ENCODE measurements around the gene PDZK1IP1. TPM values are rescaled to one million over a fixed set of nuclear protein-coding genes. Genes with fewer than 3 reads are reported as not detected.

Gene PDZK1IP1
- total and polyA plus RNA-seq, 2 of the 13 experiments (the other 11 are each of a cell fraction or from before 2014, with no cell fraction given) = 0.24 to 1.6 TPM

GRCh38 chr1:47183308-47184089 is 6.3 kb downstream of the PDZK1IP1 start (continued):
- no peak for TF ChIP-seq ATF6 (CRISPR knock-in tag; conservative IDR thresholded peaks at IDR 0.05)
- no peak for TF ChIP-seq TEF (CRISPR knock-in tag; IDR thresholded peaks at IDR 0.05)
- TF ChIP-seq ZNF510 (CRISPR knock-in tag; IDR thresholded peaks at IDR 0.05; ENCODE audit: low read depth) = no peak
- no peak for TF ChIP-seq HNF4A (CRISPR knock-in tag; IDR thresholded peaks at IDR 0.05)
- no peak for TF ChIP-seq ZFP62 (CRISPR knock-in tag; IDR thresholded peaks at IDR 0.05)
- no peak for TF ChIP-seq HBP1 (CRISPR knock-in tag; IDR thresholded peaks at IDR 0.05; ENCODE audit: low read depth)
- TF ChIP-seq E2F1 (CRISPR knock-in tag; IDR thresholded peaks at IDR 0.05) = no peak

All from HepG2 (cell line).